ENCODE measurements around the gene ACSL1.

DNA sequence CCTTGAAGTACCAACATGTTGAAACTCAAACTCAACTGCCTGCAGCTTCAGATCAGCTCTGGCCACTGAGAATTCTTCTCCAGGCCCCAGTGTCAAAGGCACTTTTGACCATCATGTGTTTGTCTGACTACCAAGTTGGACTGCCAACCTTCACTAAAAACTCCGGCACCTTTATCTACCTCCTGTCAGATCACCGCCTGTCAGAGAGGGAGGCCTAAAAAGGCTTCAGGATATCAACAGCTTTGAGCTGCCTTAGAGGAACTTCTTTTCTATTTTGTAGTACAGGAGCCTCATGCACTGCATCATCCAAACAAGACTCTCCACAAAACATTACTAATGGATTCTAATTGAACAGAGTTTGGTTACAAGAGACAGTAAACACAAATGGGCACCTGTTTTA is 2.8 kb downstream of the ACSL1 start:
- TF ChIP-seq POLR2AphosphoS5 (IDR thresholded peaks at IDR 0.05; ENCODE audit: insufficient read depth, low read depth, low read length): no peak
- no peak for TF ChIP-seq EZH2 (IDR thresholded peaks at IDR 0.05; ENCODE audit: borderline replicate concordance, low read depth, low read length, severe bottlenecking)
- TF ChIP-seq POLR2A (IDR thresholded peaks at IDR 0.05; ENCODE audit: low read depth, low read length): no peak
- TF ChIP-seq, protein P1, sequence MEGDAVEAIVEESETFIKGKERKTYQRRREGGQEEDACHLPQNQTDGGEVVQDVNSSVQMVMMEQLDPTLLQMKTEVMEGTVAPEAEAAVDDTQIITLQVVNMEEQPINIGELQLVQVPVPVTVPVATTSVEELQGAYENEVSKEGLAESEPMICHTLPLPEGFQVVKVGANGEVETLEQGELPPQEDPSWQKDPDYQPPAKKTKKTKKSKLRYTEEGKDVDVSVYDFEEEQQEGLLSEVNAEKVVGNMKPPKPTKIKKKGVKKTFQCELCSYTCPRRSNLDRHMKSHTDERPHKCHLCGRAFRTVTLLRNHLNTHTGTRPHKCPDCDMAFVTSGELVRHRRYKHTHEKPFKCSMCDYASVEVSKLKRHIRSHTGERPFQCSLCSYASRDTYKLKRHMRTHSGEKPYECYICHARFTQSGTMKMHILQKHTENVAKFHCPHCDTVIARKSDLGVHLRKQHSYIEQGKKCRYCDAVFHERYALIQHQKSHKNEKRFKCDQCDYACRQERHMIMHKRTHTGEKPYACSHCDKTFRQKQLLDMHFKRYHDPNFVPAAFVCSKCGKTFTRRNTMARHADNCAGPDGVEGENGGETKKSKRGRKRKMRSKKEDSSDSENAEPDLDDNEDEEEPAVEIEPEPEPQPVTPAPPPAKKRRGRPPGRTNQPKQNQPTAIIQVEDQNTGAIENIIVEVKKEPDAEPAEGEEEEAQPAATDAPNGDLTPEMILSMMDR (IDR thresholded peaks at IDR 0.05; ENCODE audit: extremely low read depth in 1 of 2, insufficient read depth in 1 of 2, low read depth in 1 of 2, low read length in 2 of 2): no peak
- no peak for TF ChIP-seq GATA2 (IDR thresholded peaks at IDR 0.05; ENCODE audit: insufficient read depth, insufficient read length, low read depth, low read length)
- TF ChIP-seq MYC (IDR thresholded peaks at IDR 0.05; ENCODE audit: low read depth, low read length): no peak

All from endothelial cell of umbilical vein (primary cell).